HuH-7.5 (cell line): ENCODE data around the gene PRLH.
"Not testable (repeated sequence)": the region's sequence is repeated elsewhere in the genome, so short reads cannot be mapped to it uniquely, and the experiment has no call there.

Experiments
- DNase-seq: peaks from one replicate; pipeline ENCODE4 v3.0.0; 2011; ENCODE audit warnings: low spot score

The PRLH gene

GRCh38 chr2:237583385-237584295 lies 17.3 kb downstream of the PRLH start:
- DNase-seq = no peak

GRCh38 chr2:237585590-237586221 lies 19.3 kb downstream of the PRLH start:
- DNase-seq = no peak

- no peak for DNase-seq
Observed at GRCh38 chr2:237588044-237588696, 21.8 kb downstream of the PRLH start.

- DNase-seq = peak; percentile 63
Observed at GRCh38 chr2:237590272-237591140, 24.1 kb downstream of the PRLH start, which contains the start of gene RAB17. RAB17 (minus strand) TSS chr2:237590734; CDS start chr2:237586154, 4,580 bp downstream.

- peak; percentile 55 for DNase-seq
Observed at GRCh38 chr2:237591141-237591881, 24.9 kb downstream of the PRLH start.

GRCh38 chr2:237592425-237592980 lies 26.1 kb downstream of the PRLH start:
- DNase-seq = no peak

- DNase-seq = no peak
Observed at GRCh38 chr2:237593036-237593435, 26.7 kb downstream of the PRLH start.

GRCh38 chr2:237593596-237594320 lies 27.4 kb downstream of the PRLH start:
- no peak for DNase-seq

GRCh38 chr2:237594514-237594871 lies 28.1 kb downstream of the PRLH start:
- peak; percentile 58 for DNase-seq

- DNase-seq = not testable (repeated sequence)
Observed at GRCh38 chr2:237595829-237596519, 29.6 kb downstream of the PRLH start.

GRCh38 chr2:237596520-237597195 lies 30.3 kb downstream of the PRLH start:
- DNase-seq = no peak

GRCh38 chr2:237597196-237598145 lies 31.1 kb downstream of the PRLH start:
- no peak for DNase-seq

- DNase-seq = no peak
Observed at GRCh38 chr2:237598468-237599208, 32.3 kb downstream of the PRLH start.

GRCh38 chr2:237599465-237600110 lies 33.2 kb downstream of the PRLH start:
- DNase-seq = no peak

GRCh38 chr2:237600205-237600846 lies 34.0 kb downstream of the PRLH start:
- DNase-seq = no peak
